Caco-2 (cell line): ENCODE results near the gene CSF1. TPM values are rescaled to one million over a fixed set of nuclear protein-coding genes. Genes with fewer than 3 reads are reported as not detected.
A peak's percentile ranks its signal among the peaks of the same experiment; 100 is the strongest.

Experiments
- BruUV-seq: library from RNA; stranded (reverse); fragments of 400-500 nt; replicated peaks from 2 replicates; lab custom pipeline; 2021; lab: Mats Ljungman, UMichigan
- CTCF ChIA-PET: fragments of 300-600 bp; sonication (Branson Sonifier 250); formaldehyde crosslinking; loops from one replicate; lab custom pipeline; 2022; ENCODE audit warnings: antibody characterized with exemption; lab: Charles Lee
- POLR2A ChIA-PET: fragments of 300-600 bp; sonication (Branson Sonifier 250); formaldehyde crosslinking; loops from one replicate; lab custom pipeline; 2022; ENCODE audit warnings: antibody characterized with exemption; lab: Charles Lee
- DNase-seq, 2 experiments: peaks; one replicate each; pipeline versions ENCODE4 v3.0.0 to v3.0.0-alpha.2; 2020 to 2022
- H3K27me3 ChIP-seq: replicated peaks from 2 replicates; pipeline ENCODE4 v1.6.0; 2011; ENCODE audit warnings: low read length; ENCODE audit not compliant: control insufficient read depth, insufficient read depth
- H3K36me3 ChIP-seq: 2 replicates; pipeline ENCODE4 v1.5.1; 2011; ENCODE audit warnings: low read length; ENCODE audit not compliant: control insufficient read depth, insufficient read depth
- H3K4me1 ChIP-seq: fragments of 250-450 bp; sonication (Bioruptor Pico); 2 replicates; pipeline ENCODE4 v1.5.1; 2020; ENCODE audit warnings: mild to moderate bottlenecking
- H3K4me3 ChIP-seq: 2 replicates; pipeline ENCODE4 v1.5.1; 2011; ENCODE audit warnings: low read depth, mild to moderate bottlenecking, control low read depth, low read length
- H3K9me3 ChIP-seq: fragments of 250-450 bp; sonication (Bioruptor Pico); 2 replicates; pipeline ENCODE4 v1.5.1; 2020; ENCODE audit warnings: mild to moderate bottlenecking, moderate library complexity
- H3K27ac Mint-ChIP-seq: one replicate; pipeline ENCODE4 v1.8.0; 2022; ENCODE audit warnings: mixed read lengths; ENCODE audit not compliant: unreplicated experiment
- H3K27me3 Mint-ChIP-seq: one replicate; pipeline ENCODE4 v1.8.0; 2022; ENCODE audit warnings: mixed read lengths; ENCODE audit not compliant: insufficient read depth, unreplicated experiment
- H3K36me3 Mint-ChIP-seq: one replicate; pipeline ENCODE4 v1.8.0; 2022; ENCODE audit warnings: mild to moderate bottlenecking, mixed read lengths; ENCODE audit not compliant: insufficient read depth, unreplicated experiment
- H3K4me1 Mint-ChIP-seq: one replicate; pipeline ENCODE4 v1.8.0; 2022; ENCODE audit warnings: low read depth, mixed read lengths; ENCODE audit not compliant: unreplicated experiment
- H3K4me3 Mint-ChIP-seq: one replicate; pipeline ENCODE4 v1.8.0; 2022; ENCODE audit warnings: mild to moderate bottlenecking, moderate library complexity, mixed read lengths; ENCODE audit not compliant: unreplicated experiment
- H3K9me3 Mint-ChIP-seq: one replicate; pipeline ENCODE4 v1.8.0; 2022; ENCODE audit warnings: mixed read lengths; ENCODE audit not compliant: unreplicated experiment
- CTCF ChIP-seq, 2 experiments: fragments of 200-600 bp in 1 of 2; IDR thresholded peaks; 1 replicate in 1 of 2; 2 replicates in 1 of 2; pipeline versions ENCODE4 v1.5.1 to v1.8.0; 2011 to 2022; ENCODE audit warnings: antibody characterized with exemption in 1 of 2, control low read depth in 1 of 2, inconsistent platforms in 1 of 2, low read depth in 1 of 2, low read length in 1 of 2, mild to moderate bottlenecking in 1 of 2, moderate library complexity in 1 of 2; ENCODE audit not compliant: insufficient read depth in 1 of 2, severe bottlenecking in 1 of 2, unreplicated experiment in 1 of 2
- intact Hi-C: fragments of 100-400 bp; cut with micrococcal nuclease; formaldehyde crosslinking; loops from one replicate; pipeline ENCODE4 v1.10.0; 2022; ENCODE audit not compliant: unreplicated experiment
- total RNA-seq: library from RNA; stranded (reverse); gene quantifications from 2 replicates; pipeline ENCODE4 v1.2.3, GENCODE V29; 2022

The CSF1 gene
- total RNA-seq, 1 experiment from 2014 or later = 3.9 TPM

GRCh38 chr1:109963864-109964263 lies 53.2 kb downstream of the CSF1 start:
- no peak overlapping the region for H3K4me3 Mint-ChIP-seq
- H3K4me3 ChIP-seq = no peak overlapping the region
- peaks cover 29% of the 10 kb centered on the region for H3K4me1 Mint-ChIP-seq
- ChIA-PET POLR2A (no interaction called here), CTCF (no interaction called here)
- no peaks in the 10 kb centered on the region; the same call in 1 of the 2 replicates for H3K9me3 ChIP-seq
- DNase-seq = no peak
- no peaks in the 10 kb centered on the region for H3K9me3 Mint-ChIP-seq
- no TSS peak for BruUV-seq
- no peaks in the 10 kb centered on the region for H3K27me3 ChIP-seq
- H3K4me1 ChIP-seq = peaks cover 45% of the 10 kb centered on the region
- H3K27ac Mint-ChIP-seq = peak overlapping the region; percentile 58
- no peaks in the 10 kb centered on the region for H3K27me3 Mint-ChIP-seq
- peaks cover 9% of the 10 kb centered on the region for H3K36me3 Mint-ChIP-seq
- no peaks in the 10 kb centered on the region for H3K36me3 ChIP-seq
- intact Hi-C loops = no loop called here
- no peak for TF ChIP-seq CTCF (IDR thresholded peaks at IDR 0.05; ENCODE audit: insufficient read depth in 1 of 2, low read depth in 1 of 2, low read length in 1 of 2, severe bottlenecking in 1 of 2, unreplicated experiment in 1 of 2)

GRCh38 chr1:109969146-109969829 lies 58.6 kb downstream of the CSF1 start:
- TF ChIP-seq CTCF (IDR thresholded peaks at IDR 0.05; ENCODE audit: insufficient read depth in 1 of 2, low read depth in 1 of 2, low read length in 1 of 2, severe bottlenecking in 1 of 2, unreplicated experiment in 1 of 2) = no peak
- Histone ChIP-seq H3K36me3 (no peaks in the 10 kb centered on the region), H3K4me1 (no peaks in the 10 kb centered on the region), H3K9me3 (no peaks in the 10 kb centered on the region; the same call in 1 of the 2 replicates), H3K4me3 (no peak overlapping the region), H3K27me3 (no peaks in the 10 kb centered on the region)
- intact Hi-C loops = no loop called here
- H3K27ac Mint-ChIP-seq = no peak overlapping the region
- peaks cover under 1% of the 10 kb centered on the region for H3K4me1 Mint-ChIP-seq
- H3K27me3 Mint-ChIP-seq = no peaks in the 10 kb centered on the region
- ChIA-PET CTCF (interaction anchor here (0.7 kb wide), 1 partner anchor 19 kb away, joined by 3 read pairs; no protein-coding TSS in a partner anchor), POLR2A (no interaction called here)
- BruUV-seq = no TSS peak
- no peak overlapping the region for H3K4me3 Mint-ChIP-seq
- no peaks in the 10 kb centered on the region for H3K36me3 Mint-ChIP-seq
- no peak for DNase-seq
- no peaks in the 10 kb centered on the region for H3K9me3 Mint-ChIP-seq

GRCh38 chr1:109969907-109970306 lies 59.3 kb downstream of the CSF1 start:
- intact Hi-C loops = no loop called here
- Histone ChIP-seq H3K36me3 (no peaks in the 10 kb centered on the region), H3K4me1 (no peaks in the 10 kb centered on the region), H3K27me3 (no peaks in the 10 kb centered on the region), H3K9me3 (no peaks in the 10 kb centered on the region; the same call in 1 of the 2 replicates), H3K4me3 (no peak overlapping the region)
- Mint-ChIP-seq H3K9me3 (no peaks in the 10 kb centered on the region), H3K27me3 (no peaks in the 10 kb centered on the region), H3K4me3 (no peak overlapping the region), H3K27ac (no peak overlapping the region), H3K36me3 (no peaks in the 10 kb centered on the region), H3K4me1 (no peaks in the 10 kb centered on the region)
- CTCF ChIA-PET = no interaction called here
- TF ChIP-seq CTCF (IDR thresholded peaks at IDR 0.05; ENCODE audit: insufficient read depth in 1 of 2, low read depth in 1 of 2, low read length in 1 of 2, severe bottlenecking in 1 of 2, unreplicated experiment in 1 of 2) = no peak
- POLR2A ChIA-PET = no interaction called here
- no TSS peak for BruUV-seq
- no peak for DNase-seq
